ENCODE results near the gene INO80E.

INO80E gene

DNA sequence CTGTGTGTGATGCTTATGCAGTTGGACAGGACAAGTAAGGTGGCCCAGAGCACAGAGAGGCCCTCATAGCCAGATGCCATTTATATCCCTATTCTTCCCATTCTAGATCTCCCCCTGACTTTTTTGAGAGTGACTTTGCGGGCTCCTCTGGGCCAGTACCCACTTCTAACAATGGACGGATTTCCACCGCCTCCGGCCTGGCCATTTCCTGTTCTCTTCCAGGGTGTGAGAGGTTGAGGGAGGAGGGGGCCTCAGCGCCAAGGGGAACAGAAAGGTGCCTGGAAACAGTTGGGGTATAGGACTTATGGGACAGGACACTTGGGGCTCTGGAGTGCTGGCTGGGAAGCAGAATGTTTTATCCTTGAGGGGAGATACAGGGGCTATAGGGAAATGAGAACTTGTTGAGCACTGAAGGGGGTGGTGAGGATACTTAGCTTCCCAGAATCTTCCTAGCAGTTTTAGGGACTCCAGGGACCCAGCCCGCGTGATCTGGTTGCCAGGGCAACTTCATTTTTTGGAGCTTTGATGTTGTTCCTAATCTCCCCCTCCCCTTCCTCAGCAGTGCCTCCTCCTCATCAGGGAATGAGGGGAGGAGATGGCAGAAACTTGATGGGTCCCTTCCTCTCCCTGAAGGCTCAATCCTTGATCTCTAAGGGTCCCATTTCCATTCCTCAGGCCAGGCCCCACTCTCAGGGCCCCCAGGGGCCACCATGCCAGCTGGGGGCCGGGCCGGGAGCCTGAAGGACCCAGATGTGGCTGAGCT lies 18.8 kb upstream of the INO80E start:
- no peak for DNase-seq

DNA sequence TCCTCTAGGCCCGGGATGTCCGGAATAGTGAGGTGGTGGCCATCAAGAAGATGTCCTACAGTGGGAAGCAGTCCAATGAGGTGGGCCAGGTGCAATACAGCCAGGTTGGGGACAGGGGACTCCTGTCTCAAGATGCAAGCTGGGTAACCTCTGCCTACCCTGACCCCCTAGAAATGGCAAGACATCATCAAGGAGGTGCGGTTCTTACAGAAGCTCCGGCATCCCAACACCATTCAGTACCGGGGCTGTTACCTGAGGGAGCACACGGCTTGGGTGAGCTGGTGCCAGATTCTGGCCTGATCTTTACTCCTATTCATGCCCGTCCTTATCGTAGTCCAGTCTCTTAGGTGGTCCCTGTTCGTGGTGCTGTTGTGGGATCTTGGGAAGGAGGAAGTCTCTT lies 18.0 kb upstream of the INO80E start:
- DNase-seq = no peak

DNA sequence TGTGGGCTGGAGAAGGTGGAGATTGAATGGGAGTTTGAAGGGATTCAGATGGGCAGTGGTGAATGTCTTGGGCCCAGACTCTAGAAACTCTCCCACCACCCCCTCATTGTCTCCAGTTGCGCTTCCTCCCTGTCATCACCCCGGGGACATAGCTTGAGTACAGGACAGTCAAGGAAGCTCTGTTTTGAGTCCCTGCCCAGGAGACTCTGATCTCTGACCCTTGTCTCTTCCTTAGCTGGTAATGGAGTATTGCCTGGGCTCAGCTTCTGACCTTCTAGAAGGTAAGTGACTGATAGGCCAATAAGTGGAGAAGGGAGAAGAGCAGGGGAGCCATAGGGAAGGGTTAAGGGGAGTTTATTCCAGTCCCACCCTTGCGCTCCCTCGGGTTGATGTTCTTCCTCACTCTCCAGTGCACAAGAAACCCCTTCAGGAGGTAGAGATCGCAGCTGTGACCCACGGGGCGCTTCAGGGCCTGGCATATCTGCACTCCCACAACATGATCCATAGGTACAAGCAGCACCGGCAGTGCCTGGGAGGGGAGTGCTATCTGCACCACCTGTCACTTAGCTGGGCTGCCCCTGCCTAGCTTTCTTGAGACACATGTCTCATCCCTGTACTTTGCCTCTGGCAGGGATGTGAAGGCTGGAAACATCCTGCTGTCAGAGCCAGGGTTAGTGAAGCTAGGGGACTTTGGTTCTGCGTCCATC lies 17.3 kb upstream of the INO80E start:
- DNase-seq = no peak

DNA sequence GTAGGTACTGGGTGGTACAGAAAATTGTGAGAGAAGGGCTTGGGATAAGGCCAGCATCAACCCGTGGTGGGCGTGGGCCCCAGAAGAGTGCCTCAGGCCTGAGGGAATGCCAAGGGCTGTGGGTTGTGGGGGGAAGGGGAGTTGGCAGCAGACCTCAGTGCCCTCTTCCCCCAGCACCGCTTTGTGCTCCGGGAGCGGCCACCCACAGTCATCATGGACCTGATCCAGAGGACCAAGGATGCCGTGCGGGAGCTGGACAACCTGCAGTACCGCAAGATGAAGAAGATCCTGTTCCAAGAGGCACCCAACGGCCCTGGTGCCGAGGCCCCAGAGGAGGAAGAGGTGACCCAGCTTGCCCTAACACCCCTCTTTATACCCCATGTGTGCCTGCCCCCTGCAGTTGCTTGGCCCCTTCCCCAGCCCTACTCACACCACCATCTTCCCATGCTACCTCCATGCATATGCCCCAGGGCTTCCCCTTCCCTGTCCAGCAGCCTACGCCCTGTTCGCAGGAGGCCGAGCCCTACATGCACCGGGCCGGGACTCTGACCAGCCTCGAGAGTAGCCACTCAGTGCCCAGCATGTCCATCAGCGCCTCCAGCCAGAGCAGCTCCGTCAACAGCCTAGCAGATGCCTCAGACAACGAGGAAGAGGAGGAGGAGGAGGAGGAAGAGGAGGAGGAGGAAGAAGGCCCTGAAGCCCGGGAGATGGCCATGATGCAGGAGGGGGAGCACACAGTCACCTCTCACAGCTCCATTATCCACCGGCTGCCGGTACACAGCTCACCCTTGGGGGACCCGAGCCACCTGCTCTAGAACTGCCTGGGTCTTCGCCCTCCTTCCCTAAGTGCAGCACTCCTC lies 13.3 kb upstream of the INO80E start:
- no peak for DNase-seq

DNA sequence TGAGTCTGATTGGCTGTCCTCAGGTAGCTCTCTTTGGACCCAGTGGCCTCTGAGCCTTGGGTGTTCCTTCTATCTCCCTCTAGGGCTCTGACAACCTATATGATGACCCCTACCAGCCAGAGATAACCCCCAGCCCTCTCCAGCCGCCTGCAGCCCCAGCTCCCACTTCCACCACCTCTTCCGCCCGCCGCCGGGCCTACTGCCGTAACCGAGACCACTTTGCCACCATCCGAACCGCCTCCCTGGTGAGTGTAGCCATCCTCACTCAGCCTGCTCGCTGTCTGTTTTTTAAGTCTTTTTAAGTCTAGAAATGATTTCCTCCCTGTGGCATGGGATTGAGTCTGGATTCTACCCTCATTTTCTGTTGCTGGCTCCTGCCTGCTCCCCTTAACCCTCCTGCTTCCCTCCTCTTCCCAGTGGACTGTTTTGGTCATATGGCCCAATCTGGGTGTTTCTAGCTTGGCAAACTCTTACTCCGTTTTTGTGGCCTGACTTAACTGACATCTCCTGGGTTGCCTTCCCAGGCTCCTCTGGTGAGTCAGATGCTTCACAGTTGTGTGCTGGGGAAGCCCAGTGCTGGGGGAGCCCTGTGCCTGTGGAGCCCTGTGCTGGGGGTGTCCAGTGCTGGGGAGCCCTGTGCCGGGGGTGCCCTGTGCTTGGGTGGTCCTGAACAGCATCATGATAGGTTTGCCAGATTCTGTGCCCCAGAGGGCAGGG lies 12.5 kb upstream of the INO80E start:
- DNase-seq = peak; percentile 14

DNA sequence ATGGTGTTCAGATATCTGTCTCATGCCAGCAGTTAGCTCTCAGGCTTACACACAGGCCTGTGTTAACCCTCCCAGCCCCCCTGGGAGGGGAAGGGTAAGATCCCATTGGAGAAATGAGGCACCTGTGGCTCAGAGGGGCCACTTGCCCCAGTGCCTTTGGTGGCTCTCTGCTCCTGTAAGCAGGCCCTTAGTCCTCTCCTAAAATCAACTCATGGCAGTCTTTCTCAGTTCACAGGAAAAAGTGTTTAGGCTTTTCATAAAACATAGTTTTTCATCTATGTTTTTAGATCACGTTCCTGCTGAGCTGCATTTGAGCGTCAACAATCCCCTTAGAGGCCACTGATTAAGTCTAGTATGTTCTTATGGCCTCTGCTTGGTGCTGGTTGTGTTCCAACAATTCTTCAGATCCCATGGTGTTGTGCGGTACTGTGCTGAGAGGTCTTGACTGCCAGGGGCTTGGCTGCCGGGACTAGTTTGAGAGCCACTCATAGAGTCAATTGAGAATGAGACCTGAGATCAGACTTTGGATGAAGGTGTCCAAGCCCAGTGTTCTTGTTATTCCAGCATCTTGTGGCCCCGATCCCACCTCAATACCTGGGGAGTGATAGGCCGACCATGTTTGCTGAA lies 11.8 kb upstream of the INO80E start:
- no peak for DNase-seq

DNA sequence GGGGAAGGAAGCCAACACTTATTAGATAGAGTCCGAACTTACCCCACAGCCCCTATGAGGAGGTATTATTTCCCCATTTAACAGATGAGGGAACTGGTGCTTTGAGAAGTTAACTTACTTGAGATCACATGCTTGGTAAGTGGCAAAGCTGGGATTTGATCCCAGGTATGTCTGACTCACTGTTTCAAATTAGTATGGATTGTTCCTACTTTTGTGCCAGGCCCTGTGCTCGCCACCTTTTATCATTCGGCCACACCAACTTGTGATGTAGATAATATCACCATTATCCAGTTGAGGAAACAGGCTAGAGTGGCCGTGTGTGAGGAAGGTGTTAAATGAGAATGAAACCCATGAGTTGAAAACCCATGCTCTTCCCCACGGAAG lies 11.3 kb upstream of the INO80E start:
- no peak for DNase-seq

DNA sequence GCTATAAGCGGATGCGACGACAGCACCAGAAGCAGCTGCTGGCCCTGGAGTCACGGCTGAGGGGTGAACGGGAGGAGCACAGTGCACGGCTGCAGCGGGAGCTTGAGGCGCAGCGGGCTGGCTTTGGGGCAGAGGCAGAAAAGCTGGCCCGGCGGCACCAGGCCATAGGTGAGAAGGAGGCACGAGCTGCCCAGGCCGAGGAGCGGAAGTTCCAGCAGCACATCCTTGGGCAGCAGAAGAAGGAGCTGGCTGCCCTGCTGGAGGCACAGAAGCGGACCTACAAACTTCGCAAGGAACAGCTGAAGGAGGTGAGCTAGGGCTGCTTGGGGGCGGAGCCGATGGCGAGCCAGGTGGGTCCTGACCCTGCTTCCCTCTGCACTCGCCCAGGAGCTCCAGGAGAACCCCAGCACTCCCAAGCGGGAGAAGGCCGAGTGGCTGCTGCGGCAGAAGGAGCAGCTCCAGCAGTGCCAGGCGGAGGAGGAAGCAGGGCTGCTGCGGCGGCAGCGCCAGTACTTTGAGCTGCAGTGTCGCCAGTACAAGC lies 10.7 kb upstream of the INO80E start:
- DNase-seq = no peak

DNA sequence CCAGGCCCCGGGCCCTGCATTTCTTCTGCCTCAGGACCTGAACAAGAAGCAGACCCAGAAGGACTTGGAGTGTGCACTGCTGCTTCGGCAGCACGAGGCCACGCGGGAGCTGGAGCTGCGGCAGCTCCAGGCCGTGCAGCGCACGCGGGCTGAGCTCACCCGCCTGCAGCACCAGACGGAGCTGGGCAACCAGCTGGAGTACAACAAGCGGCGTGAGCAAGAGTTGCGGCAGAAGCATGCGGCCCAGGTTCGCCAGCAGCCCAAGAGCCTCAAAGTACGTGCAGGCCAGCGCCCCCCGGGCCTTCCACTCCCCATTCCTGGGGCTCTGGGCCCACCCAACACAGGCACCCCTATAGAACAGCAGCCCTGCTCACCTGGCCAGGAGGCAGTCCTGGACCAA lies 9.8 kb upstream of the INO80E start:
- no peak for DNase-seq

DNA sequence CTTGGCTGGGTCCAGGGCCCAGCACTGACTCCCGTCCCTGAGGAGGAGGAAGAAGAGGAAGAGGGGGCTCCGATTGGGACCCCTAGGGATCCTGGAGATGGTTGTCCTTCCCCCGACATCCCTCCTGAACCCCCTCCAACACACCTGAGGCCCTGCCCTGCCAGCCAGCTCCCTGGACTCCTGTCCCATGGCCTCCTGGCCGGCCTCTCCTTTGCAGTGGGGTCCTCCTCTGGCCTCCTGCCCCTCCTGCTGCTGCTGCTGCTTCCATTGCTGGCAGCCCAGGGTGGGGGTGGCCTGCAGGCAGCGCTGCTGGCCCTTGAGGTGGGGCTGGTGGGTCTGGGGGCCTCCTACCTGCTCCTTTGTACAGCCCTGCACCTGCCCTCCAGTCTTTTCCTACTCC lies 9.1 kb upstream of the INO80E start:
- DNase-seq = no peak

DNA sequence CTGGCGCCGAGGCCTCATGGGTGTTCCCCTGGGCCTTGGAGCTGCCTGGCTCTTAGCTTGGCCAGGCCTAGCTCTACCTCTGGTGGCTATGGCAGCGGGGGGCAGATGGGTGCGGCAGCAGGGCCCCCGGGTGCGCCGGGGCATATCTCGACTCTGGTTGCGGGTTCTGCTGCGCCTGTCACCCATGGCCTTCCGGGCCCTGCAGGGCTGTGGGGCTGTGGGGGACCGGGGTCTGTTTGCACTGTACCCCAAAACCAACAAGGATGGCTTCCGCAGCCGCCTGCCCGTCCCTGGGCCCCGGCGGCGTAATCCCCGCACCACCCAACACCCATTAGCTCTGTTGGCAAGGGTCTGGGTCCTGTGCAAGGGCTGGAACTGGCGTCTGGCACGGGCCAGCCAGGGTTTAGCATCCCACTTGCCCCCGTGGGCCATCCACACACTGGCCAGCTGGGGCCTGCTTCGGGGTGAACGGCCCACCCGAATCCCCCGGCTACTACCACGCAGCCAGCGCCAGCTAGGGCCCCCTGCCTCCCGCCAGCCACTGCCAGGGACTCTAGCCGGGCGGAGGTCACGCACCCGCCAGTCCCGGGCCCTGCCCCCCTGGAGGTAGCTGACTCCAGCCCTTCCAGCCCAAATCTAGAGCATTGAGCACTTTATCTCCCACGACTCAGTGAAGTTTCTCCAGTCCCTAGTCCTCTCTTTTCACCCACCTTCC lies 8.5 kb upstream of the INO80E start:
- no peak for DNase-seq

DNA sequence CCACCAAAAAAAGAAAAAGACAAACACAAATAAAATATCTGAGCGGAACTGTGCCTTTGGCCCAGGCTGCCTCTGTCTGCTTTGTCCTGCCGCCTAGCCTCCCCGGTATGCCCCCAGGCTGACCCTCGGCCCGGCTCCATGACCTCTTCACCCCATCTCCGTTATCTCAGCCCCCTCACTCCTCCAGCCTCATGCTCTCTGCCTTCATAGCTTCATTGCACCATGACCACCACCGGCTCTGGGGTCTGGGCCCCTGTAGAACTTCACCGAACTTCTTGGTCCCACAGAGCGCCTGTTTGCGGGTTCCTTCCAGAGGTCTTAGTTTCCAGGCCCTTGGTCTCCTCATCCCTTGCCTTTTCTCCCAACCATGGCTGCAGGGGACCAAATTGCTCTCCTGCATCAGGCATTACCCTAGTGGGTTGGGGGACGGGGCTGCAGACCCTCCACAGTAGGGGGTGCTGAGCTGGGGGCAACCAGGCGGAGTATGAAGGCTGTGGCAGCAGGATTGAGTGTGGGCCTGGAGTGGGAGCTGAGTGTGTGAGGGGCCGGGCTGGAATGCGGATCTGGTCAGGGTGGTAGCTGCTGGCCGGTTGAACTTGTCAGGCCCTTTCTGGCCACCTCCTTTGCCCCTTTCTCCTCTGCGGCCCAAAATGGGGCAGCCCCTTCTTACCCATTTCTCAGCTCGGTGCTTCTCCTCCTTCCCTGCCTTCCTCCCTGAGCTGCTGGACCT lies 7.5 kb upstream of the INO80E start:
- no peak for DNase-seq

DNA sequence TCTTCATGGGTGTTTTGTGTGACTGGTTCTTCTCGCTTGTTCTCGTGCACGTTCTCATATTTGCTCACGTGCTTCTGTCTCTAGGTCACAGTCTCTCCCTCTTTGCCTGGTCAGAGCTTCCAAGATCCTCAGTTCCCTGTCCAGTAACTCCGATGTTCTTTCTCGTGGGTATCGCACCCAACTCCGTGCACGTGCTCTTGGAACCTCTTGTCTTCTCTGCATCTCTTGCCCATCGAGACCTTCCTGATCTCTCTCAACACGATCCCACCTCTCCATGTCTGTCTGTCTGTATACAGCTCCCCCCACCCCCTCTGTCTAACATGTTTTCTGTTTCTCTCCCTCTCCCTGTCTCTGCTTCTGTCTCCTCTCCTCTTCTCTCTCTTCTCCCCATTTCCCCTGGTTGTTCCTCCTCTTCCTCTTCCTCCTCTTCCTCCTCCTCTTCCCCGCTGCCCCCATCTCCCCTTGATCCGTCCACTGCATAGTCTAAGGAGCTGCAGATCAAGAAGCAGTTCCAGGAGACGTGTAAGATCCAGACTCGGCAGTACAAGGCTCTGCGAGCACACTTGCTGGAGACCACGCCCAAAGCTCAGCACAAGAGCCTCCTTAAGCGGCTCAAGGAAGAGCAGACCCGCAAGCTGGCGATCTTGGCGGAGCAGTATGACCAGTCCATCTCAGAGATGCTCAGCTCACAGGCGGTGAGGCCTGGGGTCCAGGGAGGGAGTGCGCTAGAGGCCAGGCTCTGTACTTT lies 6.8 kb upstream of the INO80E start:
- DNase-seq = no peak

DNA sequence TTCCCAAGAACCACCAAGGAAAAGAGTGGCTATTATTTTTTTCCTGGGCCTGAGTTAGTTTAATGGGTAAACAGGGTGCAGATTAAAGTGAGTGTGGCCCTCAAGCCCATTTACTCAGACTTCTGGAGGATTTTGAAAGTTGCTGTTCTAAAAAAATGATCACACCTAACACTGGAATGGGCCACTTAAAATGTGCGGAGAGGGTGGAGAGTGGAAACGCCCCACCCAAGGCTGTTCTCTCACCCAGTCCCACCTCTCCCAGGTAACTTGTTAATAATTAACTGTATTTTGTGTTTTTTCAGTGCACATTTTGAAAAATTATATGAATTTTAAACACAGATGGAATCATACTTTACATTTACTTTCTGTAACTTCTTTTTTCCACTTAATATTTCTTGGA lies 6.0 kb upstream of the INO80E start:
- no peak for DNase-seq

DNA sequence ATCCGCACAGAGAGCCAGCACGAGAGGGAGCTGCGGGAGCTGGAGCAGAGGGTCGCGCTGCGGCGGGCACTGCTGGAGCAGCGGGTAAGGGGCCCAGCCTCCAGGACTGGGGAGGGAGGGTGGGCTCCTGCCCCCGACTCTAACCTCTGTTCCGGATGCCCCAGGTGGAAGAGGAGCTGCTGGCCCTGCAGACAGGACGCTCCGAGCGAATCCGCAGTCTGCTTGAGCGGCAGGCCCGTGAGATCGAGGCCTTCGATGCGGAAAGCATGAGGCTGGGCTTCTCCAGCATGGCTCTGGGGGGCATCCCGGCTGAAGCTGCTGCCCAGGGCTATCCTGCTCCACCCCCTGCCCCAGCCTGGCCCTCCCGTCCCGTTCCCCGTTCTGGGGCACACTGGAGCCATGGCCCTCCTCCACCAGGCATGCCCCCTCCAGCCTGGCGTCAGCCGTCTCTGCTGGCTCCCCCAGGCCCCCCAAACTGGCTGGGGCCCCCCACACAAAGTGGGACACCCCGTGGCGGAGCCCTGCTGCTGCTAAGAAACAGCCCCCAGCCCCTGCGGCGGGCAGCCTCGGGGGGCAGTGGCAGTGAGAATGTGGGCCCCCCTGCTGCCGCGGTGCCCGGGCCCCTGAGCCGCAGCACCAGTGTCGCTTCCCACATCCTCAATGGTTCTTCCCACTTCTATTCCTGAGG lies 5.0 kb upstream of the INO80E start:
- no peak for DNase-seq

DNA sequence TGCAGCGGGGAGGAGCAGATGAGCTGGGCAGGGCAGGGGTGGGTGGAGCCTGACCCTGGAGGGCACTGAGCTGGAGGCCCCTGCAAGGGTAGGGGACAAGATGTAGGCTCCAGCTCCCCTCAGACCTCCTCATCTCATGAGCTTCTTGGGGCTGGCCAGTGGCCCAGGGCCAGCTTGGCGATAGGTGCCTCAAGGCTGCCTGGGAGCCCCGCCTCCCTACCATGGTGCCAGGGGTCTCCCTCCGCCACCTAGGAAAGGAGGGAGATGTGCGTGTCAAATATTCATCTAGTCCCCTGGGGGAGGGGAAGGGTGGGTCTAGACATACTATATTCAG lies 4.5 kb upstream of the INO80E start:
- no peak for DNase-seq

DNA sequence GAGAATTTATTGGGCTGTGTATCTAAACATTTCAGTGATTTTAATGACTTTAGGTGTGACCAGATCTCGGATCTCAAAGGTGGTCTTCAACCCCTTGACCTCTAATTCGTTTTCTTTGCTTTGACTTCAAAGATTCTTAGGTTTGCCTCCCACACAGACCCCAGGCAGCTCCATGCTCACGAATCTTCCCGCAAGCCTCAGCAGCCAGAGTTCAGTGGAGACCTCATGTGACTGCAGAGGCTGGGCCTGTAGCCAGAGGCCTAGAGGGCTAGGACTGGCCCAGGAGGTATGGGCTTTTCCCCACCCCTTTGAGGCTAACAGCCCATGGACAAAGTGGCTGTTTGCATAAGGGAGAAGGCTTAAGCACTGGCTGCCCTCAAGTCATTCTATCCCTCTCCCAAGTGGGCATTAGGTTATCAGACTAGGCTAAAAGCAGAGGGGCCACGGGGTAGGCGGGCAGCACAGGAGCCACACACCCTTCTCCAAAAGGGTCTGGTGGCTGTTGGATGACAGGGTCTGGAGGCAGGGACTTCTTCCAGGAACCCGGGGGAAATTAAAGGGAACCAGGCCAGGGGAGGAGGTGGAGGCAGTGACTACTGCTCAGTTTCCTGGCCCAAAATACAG lies 3.6 kb upstream of the INO80E start:
- no peak for DNase-seq

DNA sequence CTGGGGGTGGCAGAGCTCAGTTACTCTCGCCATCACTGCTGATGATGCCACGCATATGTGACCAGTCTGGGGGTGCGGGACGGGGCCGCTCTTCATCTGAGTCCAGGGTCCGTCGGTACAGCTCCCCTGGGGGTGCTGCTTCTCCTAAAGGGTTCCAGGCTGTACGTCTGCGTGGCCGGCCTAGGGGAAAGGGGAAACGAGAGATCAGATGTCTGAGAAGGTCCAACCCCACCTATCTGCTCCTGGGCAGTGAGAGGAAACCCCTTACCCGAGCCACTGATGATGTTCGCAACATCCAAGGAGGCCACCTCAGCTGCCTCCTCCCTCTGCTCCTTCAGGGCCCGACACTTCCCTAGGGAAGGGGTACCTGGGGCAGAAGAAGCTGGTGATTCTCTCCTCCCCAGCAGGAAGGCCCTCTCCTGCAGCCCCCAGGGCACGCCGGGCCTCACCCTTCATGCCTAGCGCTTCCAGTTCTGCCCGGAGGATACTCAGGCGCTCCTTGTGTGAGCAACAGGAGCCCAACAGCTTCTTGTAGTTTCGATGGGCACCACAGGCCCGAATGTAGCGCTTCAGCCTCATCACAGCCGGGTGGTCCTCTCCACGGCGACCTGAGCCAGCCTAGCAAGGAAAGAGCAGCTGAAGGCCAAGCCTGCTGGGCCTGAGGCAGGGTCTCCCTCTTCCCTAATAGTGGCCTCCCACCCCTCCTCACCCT lies 2.7 kb upstream of the INO80E start:
- DNase-seq = no peak
